ENCODE results near the gene SACS. TPM values are rescaled to one million over a fixed set of nuclear protein-coding genes. Genes with fewer than 3 reads are reported as not detected.
A peak's percentile ranks its signal among the peaks of the same experiment; 100 is the strongest.

SACS gene
- total and polyA plus RNA-seq, 2 of the 4 experiments (the other 2 are of a cell fraction): 14.7 to 121 TPM

DNA sequence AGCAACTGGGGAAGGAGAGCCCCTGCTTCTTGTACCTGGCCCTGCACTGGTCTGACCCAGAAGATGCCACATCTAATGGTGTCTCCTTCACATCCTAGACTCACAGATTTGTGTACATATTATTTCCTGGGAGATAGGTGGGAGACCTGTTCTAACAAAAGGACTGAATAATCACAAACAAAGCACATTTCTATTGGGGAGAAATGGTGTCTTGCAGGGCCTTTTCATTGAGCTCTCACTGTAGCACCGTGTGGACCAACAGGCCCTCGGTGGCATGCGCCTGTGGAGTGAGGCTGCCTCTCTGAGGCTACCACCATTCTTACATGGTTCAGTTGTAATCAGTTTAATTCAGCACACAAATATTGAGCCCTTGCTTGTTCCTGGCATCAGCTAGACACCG is 989 bp upstream of the SACS start:
- Histone ChIP-seq H2AFZ (replicated peaks; ENCODE audit: low read length, poor library complexity) (peak overlapping the region; percentile 59), H3K4ac (ENCODE audit: low read depth, low read length) (no peak overlapping the region), H3K36me3 (ENCODE audit: control insufficient read depth, insufficient read depth, low read length) (no peaks in the 10 kb centered on the region), H3K4me2 (ENCODE audit: low read depth, low read length) (no peak overlapping the region), H2BK5ac (ENCODE audit: low read depth, low read length, poor library complexity, severe bottlenecking) (no peak overlapping the region), H3K9ac (ENCODE audit: low read depth, low read length) (no peak overlapping the region), H3K9me3 (ENCODE audit: control insufficient read depth, insufficient read depth, low read length) (no peaks in the 10 kb centered on the region), H3K23ac (ENCODE audit: low read depth, low read length) (no peak overlapping the region), H2AK5ac (ENCODE audit: low read depth, low read length) (no peak overlapping the region), H2BK120ac (ENCODE audit: low read depth, low read length) (no peak overlapping the region), H3K4me1 (ENCODE audit: control insufficient read depth, insufficient read depth, low read length) (no peaks in the 10 kb centered on the region), H4K8ac (ENCODE audit: low read depth in 2 of 2, low read length in 2 of 2) (no peak overlapping the region), H4K91ac (ENCODE audit: insufficient read depth, low read depth, low read length) (no peak overlapping the region), H3K27me3 (ENCODE audit: control insufficient read depth, insufficient read depth, low read length) (no peaks in the 10 kb centered on the region), H3K14ac (replicated peaks; ENCODE audit: low read depth, low read length) (no peak overlapping the region), H2BK20ac (ENCODE audit: low read depth, low read length) (no peak overlapping the region), H4K20me1 (ENCODE audit: insufficient read depth, low read length) (no peaks in the 10 kb centered on the region; the same call in 1 of the 2 replicates), H3K79me1 (ENCODE audit: low read depth in 1 of 2, low read length in 2 of 2) (peaks cover 0 to 31% of the 10 kb centered on the region in 2 experiments), H3K56ac (ENCODE audit: extremely low read depth, insufficient read depth, low read length) (no peak overlapping the region), H3K18ac (ENCODE audit: low read depth, low read length) (no peak overlapping the region), H2BK15ac (ENCODE audit: low read depth, low read length) (no peak overlapping the region), H3K27ac (ENCODE audit: insufficient read depth, low read length) (no peak overlapping the region), H3K9me1 (ENCODE audit: insufficient read depth, low read length) (no peaks in the 10 kb centered on the region; the same call in 1 of the 2 replicates), H4K5ac (ENCODE audit: low read depth, low read length) (no peak overlapping the region), H3K4me3 (ENCODE audit: insufficient read depth, low read depth, low read length) (no peak overlapping the region), H2AK9ac (replicated peaks; ENCODE audit: low read depth, low read length, poor library complexity) (no peak overlapping the region)
- WGBS, 2 experiments (ENCODE audit: extremely low coverage in 2 of 2, insufficient read length in 1 of 2): 100% methylated on average over 1 of the region's 4 CpGs; no CpG with 5 or more reads in 1 of the 2 experiments
- ChIA-PET CTCF (interaction anchor here (0.6 kb wide), 1 partner anchor 91 kb away, joined by 3 read pairs; no protein-coding TSS in a partner anchor), POLR2A (ENCODE audit: unreplicated experiment) (no interaction called here)
- DNase-seq: no peak
- ATAC-seq (ENCODE audit: low read depth): no peak
- intact Hi-C loops (cut with micrococcal nuclease): no loop called here
- dilution Hi-C loops (cut with HindIII; ENCODE audit: low sequenced_read_pairs, unreplicated experiment): no loop called here
- BruUV-seq (replicated peaks): no TSS peak
- in situ Hi-C loops (cut with MboI; ENCODE audit: low sequenced_read_pairs): no loop called here
- TF ChIP-seq MXI1 (IDR thresholded peaks at IDR 0.05; ENCODE audit: borderline replicate concordance, low read depth, low read length) (no peak), BHLHE40 (IDR thresholded peaks at IDR 0.05; ENCODE audit: low read depth, low read length) (no peak), POLR2A (IDR thresholded peaks at IDR 0.05; ENCODE audit: low read depth, low read length) (no peak), FOS (IDR thresholded peaks at IDR 0.05; ENCODE audit: low read depth, low read length) (no peak)

Measured in IMR-90 (cell line).